GM21717 (cell line): ENCODE measurements around the gene GALNT17.
"Not testable (repeated sequence)": the region's sequence is repeated elsewhere in the genome, so short reads cannot be mapped to it uniquely, and the experiment has no call there.

ENCODE experiments used
- ATAC-seq: cut with Tn5 transposase; IDR thresholded peaks from one replicate; pipeline ENCODE4 v1.9.1; 2021; ENCODE audit warnings: mild to moderate bottlenecking, moderate library complexity; ENCODE audit not compliant: unreplicated experiment

The GALNT17 gene

GRCh38 chr7:71541707-71542353 lies 409.9 kb downstream of the GALNT17 start:
- no peak for ATAC-seq

DNA sequence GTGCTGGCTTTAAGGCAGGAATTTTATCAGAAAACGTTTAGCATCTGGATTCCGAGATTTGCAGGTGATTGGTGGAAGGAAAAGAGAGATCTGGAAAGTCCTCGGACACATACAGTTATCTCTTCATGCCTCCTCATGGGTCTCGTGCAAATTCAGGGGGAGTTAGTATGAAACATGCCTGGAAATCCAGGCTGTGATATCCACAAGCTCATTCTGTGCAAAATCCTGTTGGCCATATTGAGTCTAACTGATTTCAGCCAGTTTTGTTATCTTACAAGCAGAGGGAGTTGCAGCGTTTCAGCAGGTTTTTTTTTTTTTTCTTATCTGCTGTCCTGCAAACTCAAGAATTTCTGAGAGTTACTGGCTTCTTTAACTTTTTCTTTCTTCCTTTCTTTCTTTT lies 411.5 kb downstream of the GALNT17 start:
- ATAC-seq = no peak

DNA sequence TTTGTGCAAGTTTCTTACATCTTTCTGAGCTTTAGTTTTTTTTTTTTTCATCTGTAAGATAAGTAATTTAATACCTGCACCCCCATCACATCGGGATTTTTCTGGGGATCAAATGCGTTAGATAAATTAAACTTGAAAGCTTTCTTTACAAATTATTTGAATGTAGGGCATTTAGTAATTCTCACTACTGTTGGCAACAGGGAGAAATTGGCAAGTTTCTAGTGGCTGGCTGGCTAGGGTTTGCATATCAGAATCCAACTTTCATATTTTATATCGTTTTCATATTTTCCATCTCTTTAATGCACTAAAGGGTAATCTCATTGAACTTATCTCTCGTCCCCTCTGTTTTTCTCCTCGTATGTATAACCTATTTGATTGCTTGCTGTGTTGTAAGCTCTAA lies 412.9 kb downstream of the GALNT17 start:
- ATAC-seq = no peak

GRCh38 chr7:71547426-71547825 lies 415.5 kb downstream of the GALNT17 start:
- ATAC-seq = no peak

DNA sequence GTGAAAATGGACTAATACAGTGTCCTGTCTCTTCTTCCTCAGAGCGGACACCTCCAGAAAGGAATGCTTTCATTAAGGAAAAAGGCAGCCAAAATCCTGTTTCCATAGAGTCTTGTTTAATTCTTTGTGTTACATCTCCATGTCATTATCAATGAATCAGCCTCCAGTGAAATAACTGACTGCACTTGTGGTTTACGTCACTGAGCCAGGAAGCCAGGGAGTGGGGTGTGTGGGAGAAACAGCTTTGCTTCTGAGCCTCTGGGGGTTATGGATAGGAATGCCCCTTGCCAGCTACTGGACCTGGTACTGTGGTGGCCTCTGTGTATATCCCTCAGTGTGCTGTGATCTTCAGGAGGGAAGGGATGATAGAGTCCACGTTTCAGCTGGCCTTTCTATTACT lies 416.8 kb downstream of the GALNT17 start:
- no peak for ATAC-seq

- ATAC-seq = no peak
These were observed 421.4 kb downstream of the GALNT17 start for GRCh38 chr7:71553306-71553705.

DNA sequence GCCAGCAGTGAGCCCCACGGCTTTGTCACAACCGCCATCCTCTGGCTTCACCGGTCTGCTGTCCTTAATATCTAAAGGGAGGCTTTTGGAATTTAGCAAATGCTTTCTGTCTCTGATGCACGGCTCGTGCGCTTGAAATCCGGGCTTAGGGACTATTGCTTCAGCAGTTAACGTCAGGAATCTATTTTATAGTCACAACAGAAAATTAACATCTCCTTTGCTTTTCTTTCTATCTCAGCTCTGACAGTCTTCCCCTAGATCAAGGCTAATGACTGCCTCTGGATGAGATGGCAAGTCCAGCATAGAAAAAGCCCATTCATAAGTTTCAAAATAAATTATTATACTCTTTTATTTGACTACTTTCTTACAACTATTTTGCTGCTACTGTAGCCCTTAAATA lies 423.8 kb downstream of the GALNT17 start:
- ATAC-seq = no peak

DNA sequence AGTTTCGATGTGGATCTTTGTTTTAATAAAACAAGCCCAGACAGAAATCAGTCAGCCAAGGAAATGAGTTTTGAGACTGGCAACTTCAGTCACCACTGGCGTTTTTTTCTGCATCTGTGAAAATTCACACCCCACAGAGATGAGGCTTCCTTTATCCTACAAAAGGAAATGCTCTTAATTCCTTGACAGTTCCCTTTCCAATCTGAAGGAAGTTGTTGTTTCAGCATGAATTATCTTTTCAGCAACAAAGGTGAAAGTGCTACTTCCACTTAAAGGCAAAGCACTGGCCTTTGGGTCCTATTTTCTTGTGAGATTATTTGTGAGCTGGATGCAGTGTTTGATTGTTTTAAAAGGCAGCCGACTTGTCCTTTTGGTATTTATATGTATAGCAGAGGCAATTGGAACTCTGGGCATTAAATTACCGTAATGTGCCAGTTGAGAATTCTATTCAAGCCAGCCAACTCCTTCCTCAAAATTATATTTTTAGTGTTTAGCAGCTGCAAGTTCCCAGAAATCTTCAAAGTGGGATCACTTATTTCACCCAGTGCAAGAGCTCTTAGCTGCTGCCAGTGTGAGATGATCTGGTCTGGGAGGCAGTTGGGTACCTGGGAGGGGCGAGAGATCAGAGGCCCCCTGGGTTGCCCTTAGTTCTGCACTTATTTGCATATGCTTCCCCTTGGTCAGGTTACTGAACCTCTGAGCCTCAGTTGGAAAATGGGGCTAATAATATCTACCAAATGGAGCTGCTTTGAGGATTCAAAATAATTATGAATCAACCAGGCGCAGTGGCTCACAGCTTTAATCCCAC lies 427.1 kb downstream of the GALNT17 start:
- ATAC-seq = no peak

DNA sequence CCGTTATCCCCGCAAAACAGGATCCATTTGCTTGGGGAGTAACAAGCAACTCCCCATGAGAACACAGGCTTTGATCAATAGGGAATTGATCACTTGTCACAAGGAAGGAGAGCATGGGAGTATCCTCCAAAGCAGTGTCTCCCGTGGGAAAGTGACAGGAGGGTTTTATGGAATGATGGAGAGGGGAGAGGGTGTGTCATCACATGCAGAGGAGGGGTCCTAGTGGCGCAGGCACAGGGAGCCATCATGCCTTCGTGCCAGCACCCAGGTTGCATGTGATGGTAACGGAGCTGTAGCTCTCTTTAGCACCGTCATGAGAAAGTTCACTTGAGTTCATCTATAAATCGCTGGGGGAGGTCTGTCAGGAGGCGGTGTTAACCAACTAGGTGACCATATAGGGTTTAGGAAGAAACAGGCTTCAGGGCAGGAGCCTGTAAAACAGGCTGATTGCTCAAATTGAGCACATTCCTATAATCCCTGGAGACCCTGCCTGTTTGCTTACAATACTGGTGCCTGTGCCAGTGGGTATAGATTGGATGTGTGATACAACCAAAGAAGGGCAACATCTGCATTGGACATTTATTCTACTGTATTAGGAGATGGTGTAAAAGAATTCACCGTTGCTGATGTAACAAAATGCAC lies 428.5 kb downstream of the GALNT17 start:
- no peak for ATAC-seq

- ATAC-seq = no peak
These were observed 431.3 kb downstream of the GALNT17 start for GRCh38 chr7:71563276-71563675.

- no peak for ATAC-seq
These were observed 434.4 kb downstream of the GALNT17 start for GRCh38 chr7:71566376-71566775.

GRCh38 chr7:71566991-71567390 lies 435.0 kb downstream of the GALNT17 start:
- ATAC-seq = no peak

GRCh38 chr7:71574153-71574860 lies 442.4 kb downstream of the GALNT17 start:
- no peak for ATAC-seq

DNA sequence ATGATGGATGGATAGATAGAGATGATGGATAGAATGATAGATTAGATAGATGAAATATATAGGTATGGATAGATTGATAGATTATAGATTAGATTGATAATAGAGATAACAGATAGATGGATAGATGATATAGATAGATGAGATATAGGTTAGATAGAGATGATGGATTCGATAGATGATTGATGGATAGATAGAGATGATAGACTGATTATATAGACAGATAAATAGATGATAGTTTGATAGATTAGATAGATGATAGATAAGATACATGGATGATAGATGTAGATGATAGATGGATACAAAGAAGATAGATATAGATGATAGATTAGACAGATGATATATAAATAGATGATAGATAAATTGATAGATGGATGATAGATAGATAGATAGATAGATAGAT lies 448.1 kb downstream of the GALNT17 start:
- ATAC-seq = no peak

DNA sequence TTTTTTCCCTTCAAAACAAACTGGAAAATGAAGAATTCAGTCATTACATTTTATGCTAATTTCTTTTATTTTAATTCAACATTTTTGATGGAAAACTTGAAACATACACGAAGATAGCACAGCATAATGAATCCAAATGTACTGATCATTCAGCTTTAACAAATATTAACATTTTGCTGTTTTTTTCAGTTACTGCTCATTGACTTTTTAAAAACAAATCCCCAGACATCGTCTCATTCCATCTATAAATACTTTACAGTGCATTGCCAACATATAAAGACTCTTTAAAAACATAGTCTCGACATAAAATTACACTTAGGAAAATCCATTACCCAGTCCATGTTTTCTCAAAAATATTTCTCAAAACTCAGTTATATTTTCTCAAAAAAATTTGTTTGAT lies 452.3 kb downstream of the GALNT17 start:
- ATAC-seq = no peak

DNA sequence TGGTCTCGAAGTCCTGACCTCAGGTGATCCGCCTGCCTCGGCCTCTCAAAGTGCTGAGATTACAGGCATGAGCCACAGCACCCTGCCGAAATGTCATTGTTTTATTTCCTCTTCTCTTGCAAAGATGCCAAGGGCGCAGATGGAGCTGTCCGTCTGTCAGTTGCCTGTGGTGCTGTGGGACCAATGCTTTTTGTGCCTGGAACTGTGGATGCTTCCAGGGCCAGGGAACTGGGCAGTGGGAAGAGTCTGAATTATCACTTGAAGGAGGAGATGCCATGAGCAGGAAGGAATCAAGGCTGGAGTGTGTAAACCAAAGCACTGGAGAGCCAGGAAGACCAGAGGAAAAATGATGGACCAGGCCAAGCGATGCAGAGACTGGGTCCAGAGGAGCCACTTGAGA lies 459.9 kb downstream of the GALNT17 start:
- ATAC-seq = no peak

- not testable (repeated sequence) for ATAC-seq
These were observed 460.4 kb downstream of the GALNT17 start for GRCh38 chr7:71592388-71592787.

DNA sequence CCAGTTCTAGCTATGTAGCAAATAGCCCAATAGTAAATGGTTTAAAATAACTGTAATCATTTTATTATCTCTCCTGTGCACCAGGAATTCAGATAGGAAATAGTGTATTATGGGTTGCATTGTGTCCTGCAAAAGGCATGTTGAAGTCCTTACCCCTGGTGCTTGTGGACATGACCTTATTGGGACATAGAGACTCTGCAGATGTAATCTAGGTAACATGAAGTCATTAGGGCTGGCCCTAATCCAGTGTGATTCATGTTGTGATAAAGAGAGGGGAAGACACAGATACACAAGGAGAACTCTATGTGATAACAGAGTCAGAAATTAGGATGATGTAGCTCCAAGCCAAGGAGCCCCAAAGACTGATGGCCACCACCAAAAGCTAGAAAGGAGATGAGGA lies 462.8 kb downstream of the GALNT17 start:
- ATAC-seq = no peak

DNA sequence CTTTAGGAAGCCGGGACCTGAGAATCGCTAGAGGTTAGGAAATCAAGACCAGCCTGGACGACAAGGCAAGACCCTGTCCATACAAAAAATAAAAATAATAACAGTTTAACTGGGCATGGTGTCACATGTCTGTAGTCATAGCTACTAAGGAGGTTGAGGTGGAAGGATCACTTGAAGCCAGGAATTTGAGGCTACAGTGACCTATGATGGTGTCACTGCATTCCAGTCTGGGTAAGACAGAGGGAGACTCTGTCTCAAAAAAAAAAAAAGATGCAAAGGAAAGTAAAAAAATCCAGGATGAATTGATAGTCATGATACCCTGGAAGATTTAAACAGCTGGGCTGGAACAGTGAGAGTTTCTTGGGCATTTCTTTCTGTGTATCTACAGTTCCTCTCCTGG lies 463.2 kb downstream of the GALNT17 start:
- ATAC-seq = no peak

DNA sequence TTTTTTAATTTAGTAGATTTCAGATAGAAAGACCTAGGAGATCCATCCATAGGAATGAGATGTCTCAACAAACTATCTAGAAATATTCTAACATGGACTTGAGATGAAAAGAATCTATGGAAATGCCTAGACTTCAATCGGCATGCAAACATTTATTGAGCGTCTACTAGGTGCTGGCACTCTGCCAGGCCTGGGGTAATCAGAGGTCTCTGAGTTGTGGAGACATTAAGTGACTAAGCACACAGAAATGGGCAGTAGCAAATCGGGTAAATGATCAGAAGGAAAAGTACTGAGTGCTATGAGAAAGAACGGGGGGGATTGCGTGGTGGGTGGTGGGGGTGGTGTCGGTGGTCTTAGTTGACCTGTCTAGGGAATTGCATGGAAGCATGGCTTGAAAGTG lies 466.6 kb downstream of the GALNT17 start:
- ATAC-seq = no peak

DNA sequence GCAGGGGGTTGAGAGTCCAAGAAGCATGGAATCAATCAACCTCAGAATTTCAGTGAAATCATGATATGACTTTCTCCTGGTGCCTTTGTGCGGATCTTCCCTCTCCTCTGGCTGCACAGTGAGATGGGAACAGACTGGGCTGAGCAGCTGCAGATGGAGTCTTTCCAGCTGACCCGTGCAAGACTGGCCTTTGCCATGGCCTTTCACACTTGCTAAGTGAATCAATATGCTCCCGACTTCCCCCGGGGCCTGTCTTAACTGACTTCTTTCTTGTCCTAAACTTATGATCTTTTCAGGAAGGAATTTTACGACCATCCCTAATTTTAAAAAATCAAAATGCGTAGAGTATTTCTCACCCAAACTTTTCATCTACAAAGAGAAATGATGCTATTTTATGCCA lies 469.9 kb downstream of the GALNT17 start:
- ATAC-seq = no peak
